Measurements from ENCODE around the gene FBXW7.

- TF ChIP-seq SIN3A (IDR thresholded peaks at IDR 0.05; ENCODE audit: borderline replicate concordance, insufficient read depth, low read length) = no peak
- TF ChIP-seq POLR2AphosphoS5 (IDR thresholded peaks at IDR 0.05; ENCODE audit: low read depth, low read length) = no peak
- TF ChIP-seq, protein P1, sequence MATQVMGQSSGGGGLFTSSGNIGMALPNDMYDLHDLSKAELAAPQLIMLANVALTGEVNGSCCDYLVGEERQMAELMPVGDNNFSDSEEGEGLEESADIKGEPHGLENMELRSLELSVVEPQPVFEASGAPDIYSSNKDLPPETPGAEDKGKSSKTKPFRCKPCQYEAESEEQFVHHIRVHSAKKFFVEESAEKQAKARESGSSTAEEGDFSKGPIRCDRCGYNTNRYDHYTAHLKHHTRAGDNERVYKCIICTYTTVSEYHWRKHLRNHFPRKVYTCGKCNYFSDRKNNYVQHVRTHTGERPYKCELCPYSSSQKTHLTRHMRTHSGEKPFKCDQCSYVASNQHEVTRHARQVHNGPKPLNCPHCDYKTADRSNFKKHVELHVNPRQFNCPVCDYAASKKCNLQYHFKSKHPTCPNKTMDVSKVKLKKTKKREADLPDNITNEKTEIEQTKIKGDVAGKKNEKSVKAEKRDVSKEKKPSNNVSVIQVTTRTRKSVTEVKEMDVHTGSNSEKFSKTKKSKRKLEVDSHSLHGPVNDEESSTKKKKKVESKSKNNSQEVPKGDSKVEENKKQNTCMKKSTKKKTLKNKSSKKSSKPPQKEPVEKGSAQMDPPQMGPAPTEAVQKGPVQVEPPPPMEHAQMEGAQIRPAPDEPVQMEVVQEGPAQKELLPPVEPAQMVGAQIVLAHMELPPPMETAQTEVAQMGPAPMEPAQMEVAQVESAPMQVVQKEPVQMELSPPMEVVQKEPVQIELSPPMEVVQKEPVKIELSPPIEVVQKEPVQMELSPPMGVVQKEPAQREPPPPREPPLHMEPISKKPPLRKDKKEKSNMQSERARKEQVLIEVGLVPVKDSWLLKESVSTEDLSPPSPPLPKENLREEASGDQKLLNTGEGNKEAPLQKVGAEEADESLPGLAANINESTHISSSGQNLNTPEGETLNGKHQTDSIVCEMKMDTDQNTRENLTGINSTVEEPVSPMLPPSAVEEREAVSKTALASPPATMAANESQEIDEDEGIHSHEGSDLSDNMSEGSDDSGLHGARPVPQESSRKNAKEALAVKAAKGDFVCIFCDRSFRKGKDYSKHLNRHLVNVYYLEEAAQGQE (IDR thresholded peaks at IDR 0.05; ENCODE audit: insufficient read depth in 1 of 2, low read depth in 2 of 2, low read length in 2 of 2) = no peak
- no peak for TF ChIP-seq FOXP2 (optimal IDR thresholded peaks at IDR 0.05; ENCODE audit: borderline replicate concordance, extremely low read depth, extremely low read length, insufficient read depth)
These were observed 36.5 kb downstream of the FBXW7 start for GRCh38 chr4:152499344-152499743.

Measured in PFSK-1 (cell line).